ENCODE results near the gene CORO2A.

Gene CORO2A

DNA sequence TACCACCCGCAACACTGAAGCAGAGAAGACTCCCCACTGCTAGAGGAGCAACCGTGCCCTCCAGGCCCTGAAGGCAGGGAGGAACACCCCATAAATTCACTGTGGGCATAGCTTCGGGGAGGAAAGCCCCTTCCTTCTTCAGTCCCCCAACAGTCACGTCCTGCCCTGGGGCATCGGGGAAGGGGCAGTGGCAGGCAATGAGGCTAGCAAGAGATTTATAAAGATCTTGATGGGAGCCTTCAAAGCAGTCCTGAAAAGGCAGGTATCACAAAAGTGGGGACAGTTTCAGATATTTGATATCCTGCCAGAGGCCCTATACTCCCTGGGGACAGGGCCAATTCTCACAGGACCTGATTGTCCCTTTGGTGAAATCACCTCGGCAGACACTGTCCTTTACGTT lies 56.5 kb downstream of the CORO2A start:
- Histone ChIP-seq H3K4me2 (ENCODE audit: low read length) (no peak overlapping the region), H3K27me3 (ENCODE audit: control insufficient read depth, low read length) (peaks cover 3% of the 10 kb centered on the region; the same call in 1 of the 2 replicates), H4K20me1 (ENCODE audit: control insufficient read depth, insufficient read depth, low read depth, low read length) (no peaks in the 10 kb centered on the region), H3K36me3 (ENCODE audit: control insufficient read depth, low read length) (no peaks in the 10 kb centered on the region), H3K9me2 (replicated peaks; ENCODE audit: control insufficient read depth, low read length) (no peaks in the 10 kb centered on the region), H3K27ac (ENCODE audit: low read depth, low read length) (no peak overlapping the region), H3K79me2 (ENCODE audit: control insufficient read depth, low read length) (no peaks in the 10 kb centered on the region), H3K4me1 (ENCODE audit: control insufficient read depth, low read length) (peaks cover 7% of the 10 kb centered on the region; the same call in 1 of the 2 replicates), H3F3A (ENCODE audit: control insufficient read depth, insufficient read depth) (no peaks in the 10 kb centered on the region), H3K9me3 (ENCODE audit: control insufficient read depth, insufficient read depth, low read length) (no peaks in the 10 kb centered on the region), H3K4me3 (ENCODE audit: low read length) (no peak overlapping the region)
- no peak for TF ChIP-seq CTCF (IDR thresholded peaks at IDR 0.05; ENCODE audit: low read depth, low read length, poor library complexity, severe bottlenecking)
- TF ChIP-seq EZH2phosphoT487 (IDR thresholded peaks at IDR 0.05; ENCODE audit: borderline replicate concordance, low read length), result no peak

DNA sequence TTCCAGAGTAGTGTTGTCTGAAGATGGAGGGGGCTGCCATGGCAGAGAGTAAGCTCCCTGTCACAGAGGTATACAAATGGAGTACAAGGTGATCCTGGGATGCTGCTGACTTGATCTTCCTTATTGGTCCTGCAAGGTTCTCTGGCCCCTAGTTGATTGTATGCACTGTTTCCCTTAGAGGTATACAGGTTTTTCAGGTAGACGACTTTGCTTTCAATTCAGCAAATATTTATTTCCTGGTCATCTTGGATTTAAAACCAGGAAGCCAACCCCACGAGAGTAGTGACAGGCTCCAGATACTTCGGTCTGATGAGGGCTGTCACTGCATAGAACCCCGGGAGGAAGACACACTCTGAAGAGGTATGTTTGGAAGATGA lies 56.9 kb downstream of the CORO2A start:
- no peaks in the 10 kb centered on the region for H3K9me3 ChIP-seq (ENCODE audit: control insufficient read depth, insufficient read depth, low read length)
- H3K9me2 ChIP-seq (replicated peaks; ENCODE audit: control insufficient read depth, low read length), result no peaks in the 10 kb centered on the region
- H4K20me1 ChIP-seq (ENCODE audit: control insufficient read depth, insufficient read depth, low read depth, low read length), result no peaks in the 10 kb centered on the region
- H3K4me2 ChIP-seq (ENCODE audit: low read length), result no peak overlapping the region
- no peaks in the 10 kb centered on the region for H3F3A ChIP-seq (ENCODE audit: control insufficient read depth, insufficient read depth)
- peaks cover 3% of the 10 kb centered on the region; the same call in 1 of the 2 replicates for H3K27me3 ChIP-seq (ENCODE audit: control insufficient read depth, low read length)
- H3K79me2 ChIP-seq (ENCODE audit: control insufficient read depth, low read length), result no peaks in the 10 kb centered on the region
- peaks cover 7% of the 10 kb centered on the region; the same call in 1 of the 2 replicates for H3K4me1 ChIP-seq (ENCODE audit: control insufficient read depth, low read length)
- H3K4me3 ChIP-seq (ENCODE audit: low read length), result no peak overlapping the region
- no peaks in the 10 kb centered on the region for H3K36me3 ChIP-seq (ENCODE audit: control insufficient read depth, low read length)
- TF ChIP-seq CTCF (IDR thresholded peaks at IDR 0.05; ENCODE audit: low read depth, low read length, poor library complexity, severe bottlenecking) (no peak), EZH2phosphoT487 (IDR thresholded peaks at IDR 0.05; ENCODE audit: borderline replicate concordance, low read length) (no peak)
- H3K27ac ChIP-seq (ENCODE audit: low read depth, low read length), result no peak overlapping the region

- TF ChIP-seq EZH2phosphoT487 (IDR thresholded peaks at IDR 0.05; ENCODE audit: borderline replicate concordance, low read length), result no peak
- TF ChIP-seq CTCF (IDR thresholded peaks at IDR 0.05; ENCODE audit: low read depth, low read length, poor library complexity, severe bottlenecking), result no peak
- Histone ChIP-seq H3K79me2 (ENCODE audit: control insufficient read depth, low read length) (no peaks in the 10 kb centered on the region), H3K36me3 (ENCODE audit: control insufficient read depth, low read length) (no peaks in the 10 kb centered on the region), H3K27ac (ENCODE audit: low read depth, low read length) (no peak overlapping the region), H3K4me2 (ENCODE audit: low read length) (no peak overlapping the region), H3K9me3 (ENCODE audit: control insufficient read depth, insufficient read depth, low read length) (no peaks in the 10 kb centered on the region), H3F3A (ENCODE audit: control insufficient read depth, insufficient read depth) (no peaks in the 10 kb centered on the region), H3K4me3 (ENCODE audit: low read length) (no peak overlapping the region), H3K27me3 (ENCODE audit: control insufficient read depth, low read length) (peaks cover 3% of the 10 kb centered on the region; the same call in 1 of the 2 replicates), H4K20me1 (ENCODE audit: control insufficient read depth, insufficient read depth, low read depth, low read length) (no peaks in the 10 kb centered on the region), H3K4me1 (ENCODE audit: control insufficient read depth, low read length) (peaks cover 7% of the 10 kb centered on the region; the same call in 1 of the 2 replicates), H3K9me2 (replicated peaks; ENCODE audit: control insufficient read depth, low read length) (no peaks in the 10 kb centered on the region)
Observed at GRCh38 chr9:98134702-98135557, 57.5 kb downstream of the CORO2A start.
